SH-SY5Y (cell line): ENCODE measurements around the gene VIPR2.

ENCODE experiments used
- GATA2 ChIP-seq: IDR thresholded peaks from 2 replicates; pipeline ENCODE4 v1.6.1; 2011; ENCODE audit warnings: mild to moderate bottlenecking, low read depth, low read length
- GATA3 ChIP-seq: IDR thresholded peaks from 2 replicates; pipeline ENCODE4 v1.6.1; 2011; ENCODE audit warnings: low read depth, mild to moderate bottlenecking, low read length, moderate library complexity

DNA sequence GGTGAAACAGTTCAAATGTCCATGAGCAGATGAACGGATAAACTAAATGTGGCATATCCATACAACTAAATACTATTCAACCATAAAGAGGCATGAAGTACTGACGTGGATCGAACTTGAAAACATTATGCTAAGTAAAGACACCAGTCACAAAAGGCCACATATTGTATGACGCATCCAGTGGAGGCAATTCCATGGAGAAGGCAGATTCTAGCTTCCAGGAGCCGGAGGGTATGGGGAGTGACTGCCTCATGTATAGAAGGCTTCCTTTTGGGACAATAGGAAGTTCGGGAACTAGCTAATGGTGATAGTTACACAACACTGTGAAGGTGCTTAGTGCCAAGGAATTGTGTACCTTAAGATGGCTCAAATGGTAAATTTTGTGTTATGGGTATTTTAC lies 98.4 kb downstream of the VIPR2 start:
- no peak for TF ChIP-seq GATA2
- no peak for TF ChIP-seq GATA3
